PC-3 (cell line): Measurements from ENCODE around the gene NXPH1.

Experiments used
- EZH2phosphoT487 ChIP-seq: fragments of 300-600 bp; sonication (generic); IDR thresholded peaks from 2 replicates; pipeline ENCODE4 v1.6.1; 2018; ENCODE audit warnings: mild to moderate bottlenecking, antibody characterized with exemption, low read length, borderline replicate concordance
- TF ChIP-seq, protein P1 (sequence below): fragments of 300-600 bp; sonication (generic); conservative IDR thresholded peaks from 2 replicates; pipeline ENCODE4 v1.5.1; 2017; ENCODE audit warnings: antibody characterized with exemption, low read depth, mild to moderate bottlenecking, low read length

DNA sequence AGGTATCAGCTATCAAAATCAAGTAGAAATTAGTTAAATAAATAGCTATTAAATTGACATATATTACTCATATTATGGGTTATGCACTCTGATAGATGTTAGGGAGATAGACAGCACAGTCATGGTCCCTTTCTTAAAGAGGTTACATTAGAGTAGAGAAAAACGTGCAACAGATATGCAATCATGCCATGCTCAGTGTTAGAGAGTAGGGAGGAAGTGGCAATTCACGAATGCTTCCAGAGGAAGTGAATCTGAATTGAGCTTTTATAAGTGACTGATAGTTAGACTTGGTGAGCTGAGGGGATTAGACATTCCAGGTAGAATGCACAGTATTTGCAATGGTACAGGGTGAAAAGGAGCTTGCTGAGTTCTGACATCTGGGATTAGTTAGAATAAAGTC lies 349.8 kb downstream of the NXPH1 start:
- TF ChIP-seq, protein P1, sequence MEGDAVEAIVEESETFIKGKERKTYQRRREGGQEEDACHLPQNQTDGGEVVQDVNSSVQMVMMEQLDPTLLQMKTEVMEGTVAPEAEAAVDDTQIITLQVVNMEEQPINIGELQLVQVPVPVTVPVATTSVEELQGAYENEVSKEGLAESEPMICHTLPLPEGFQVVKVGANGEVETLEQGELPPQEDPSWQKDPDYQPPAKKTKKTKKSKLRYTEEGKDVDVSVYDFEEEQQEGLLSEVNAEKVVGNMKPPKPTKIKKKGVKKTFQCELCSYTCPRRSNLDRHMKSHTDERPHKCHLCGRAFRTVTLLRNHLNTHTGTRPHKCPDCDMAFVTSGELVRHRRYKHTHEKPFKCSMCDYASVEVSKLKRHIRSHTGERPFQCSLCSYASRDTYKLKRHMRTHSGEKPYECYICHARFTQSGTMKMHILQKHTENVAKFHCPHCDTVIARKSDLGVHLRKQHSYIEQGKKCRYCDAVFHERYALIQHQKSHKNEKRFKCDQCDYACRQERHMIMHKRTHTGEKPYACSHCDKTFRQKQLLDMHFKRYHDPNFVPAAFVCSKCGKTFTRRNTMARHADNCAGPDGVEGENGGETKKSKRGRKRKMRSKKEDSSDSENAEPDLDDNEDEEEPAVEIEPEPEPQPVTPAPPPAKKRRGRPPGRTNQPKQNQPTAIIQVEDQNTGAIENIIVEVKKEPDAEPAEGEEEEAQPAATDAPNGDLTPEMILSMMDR = no peak
- no peak for TF ChIP-seq EZH2phosphoT487
